Endothelial cell of umbilical vein (primary cell): ENCODE data around the gene MACROH2A1. TPM values are rescaled to one million over a fixed set of nuclear protein-coding genes. Genes with fewer than 3 reads are reported as not detected.

Experiments used
- BruUV-seq: library from RNA; stranded (reverse); fragments of 400-500 nt; replicated peaks from 2 replicates; lab custom pipeline; 2021; lab: Mats Ljungman, UMichigan
- CTCF ChIA-PET: fragments of 300-600, 350-600 bp; sonication (Branson Sonifier 250); formaldehyde crosslinking; loops from one replicate; lab custom pipeline; 2021; ENCODE audit warnings: antibody characterized with exemption, inconsistent platforms; lab: Charles Lee
- POLR2A ChIA-PET: fragments of 300-600, 350-600 bp; sonication (Branson Sonifier 250); formaldehyde crosslinking; loops from one replicate; lab custom pipeline; 2021; ENCODE audit warnings: antibody characterized with exemption, inconsistent platforms; lab: Charles Lee
- DNase-seq: peaks from one replicate; pipeline ENCODE4 v3.0.0-alpha.2; 2011; ENCODE audit warnings: low read depth, low spot score
- FAIRE-seq: peaks from 2 replicates; lab custom pipeline; 2011; peaks lifted over from hg19 to GRCh38; lab: Jason Lieb, UNC
- H2AFZ ChIP-seq: 2 replicates; pipeline ENCODE4 v1.6.0; 2012; ENCODE audit warnings: low read depth, low read length, control low read depth, inconsistent platforms
- H3K27ac ChIP-seq: 2 replicates; pipeline ENCODE4 v1.5.1; 2011; ENCODE audit warnings: low read depth, mild to moderate bottlenecking, control low read depth, low read length, moderate library complexity; ENCODE audit not compliant: insufficient read depth
- H3K27me3 ChIP-seq, 2 experiments: 2 replicates each; pipeline versions ENCODE4 v1.6.0 to v1.6.1; 2011; ENCODE audit warnings: low read length in 2 of 2, mixed read lengths in 1 of 2; ENCODE audit not compliant: control insufficient read depth in 2 of 2, insufficient read depth in 2 of 2
- H3K36me3 ChIP-seq, 2 experiments: 2 replicates in 1 of 2; 3 replicates in 1 of 2; pipeline ENCODE4 v1.5.1; 2011; ENCODE audit warnings: low read length in 2 of 2, mild to moderate bottlenecking in 1 of 2, moderate library complexity in 1 of 2; ENCODE audit not compliant: control insufficient read depth in 2 of 2, insufficient read depth in 2 of 2; ENCODE audit errors: extremely low read depth in 1 of 2
- H3K4me1 ChIP-seq: 3 replicates; pipeline ENCODE4 v1.5.1; 2011; ENCODE audit warnings: mild to moderate bottlenecking, low read length; ENCODE audit not compliant: control insufficient read depth, insufficient read depth; ENCODE audit errors: extremely low read depth
- H3K4me2 ChIP-seq: 2 replicates; pipeline ENCODE4 v1.6.1; 2011; ENCODE audit warnings: low read length, control low read depth, mixed read lengths; ENCODE audit not compliant: insufficient read depth
- H3K4me3 ChIP-seq, 3 experiments: fragments of 200-600 bp in 1 of 3; sonication (generic), shearing (Covaris generic) in 1 of 3; replicated peaks in 1 of 3; 2 replicates each; pipeline ENCODE4 v1.5.1; 2011 to 2016; ENCODE audit warnings: control low read depth in 3 of 3, low read length in 3 of 3, mild to moderate bottlenecking in 2 of 3, inconsistent platforms in 1 of 3, low read depth in 1 of 3, moderate library complexity in 1 of 3; ENCODE audit not compliant: insufficient read depth in 1 of 3
- H3K79me2 ChIP-seq: 2 replicates; pipeline ENCODE4 v1.6.0; 2012; ENCODE audit warnings: low read length, inconsistent platforms; ENCODE audit not compliant: control insufficient read depth, insufficient read depth
- H3K9ac ChIP-seq: replicated peaks from 2 replicates; pipeline ENCODE3; 2011; ENCODE audit warnings: low read length, control low read depth; ENCODE audit not compliant: insufficient read depth; ENCODE audit errors: extremely low read depth
- H3K9me1 ChIP-seq: replicated peaks from 3 replicates; pipeline ENCODE4 v1.6.0; 2011; ENCODE audit warnings: mild to moderate bottlenecking, low read length; ENCODE audit not compliant: control insufficient read depth, insufficient read depth; ENCODE audit errors: extremely low read depth
- H3K9me3 ChIP-seq: replicated peaks from 2 replicates; pipeline ENCODE4 v1.5.1; 2012; ENCODE audit warnings: low read length, inconsistent platforms; ENCODE audit not compliant: control insufficient read depth, insufficient read depth
- H4K20me1 ChIP-seq: replicated peaks from 2 replicates; pipeline ENCODE3; 2011; ENCODE audit warnings: mild to moderate bottlenecking, low read length; ENCODE audit not compliant: control insufficient read depth, insufficient read depth; ENCODE audit errors: extremely low read depth
- EZH2 ChIP-seq: IDR thresholded peaks from 2 replicates; pipeline ENCODE4 v1.6.1; 2012; ENCODE audit warnings: borderline replicate concordance, low read depth, mild to moderate bottlenecking, moderate library complexity, low read length, inconsistent platforms; ENCODE audit not compliant: severe bottlenecking
- FOS ChIP-seq: IDR thresholded peaks from 2 replicates; pipeline ENCODE4 v1.6.1; 2011; ENCODE audit warnings: mild to moderate bottlenecking, low read length, moderate library complexity, borderline replicate concordance; ENCODE audit not compliant: insufficient read depth
- GATA2 ChIP-seq: IDR thresholded peaks from 2 replicates; pipeline ENCODE4 v1.7.0; 2011; ENCODE audit warnings: low read depth, mild to moderate bottlenecking, moderate library complexity, mixed read lengths, low read length; ENCODE audit not compliant: insufficient read length, insufficient read depth
- JUN ChIP-seq: IDR thresholded peaks from 2 replicates; pipeline ENCODE4 v1.6.1; 2011; ENCODE audit warnings: borderline replicate concordance, low read depth; ENCODE audit not compliant: insufficient read length, insufficient read depth
- MYC ChIP-seq: IDR thresholded peaks from one replicate; pipeline ENCODE4 v1.6.1; 2011; ENCODE audit warnings: mild to moderate bottlenecking, low read depth, low read length
- POLR2A ChIP-seq: IDR thresholded peaks from 2 replicates; pipeline ENCODE4 v1.6.1; 2012; ENCODE audit warnings: low read depth, mild to moderate bottlenecking, control low read depth, low read length
- POLR2AphosphoS5 ChIP-seq: IDR thresholded peaks from 2 replicates; pipeline ENCODE4 v1.6.1; 2012; ENCODE audit warnings: low read depth, mild to moderate bottlenecking, control low read depth, low read length, moderate library complexity; ENCODE audit not compliant: insufficient read depth
- dilution Hi-C: fragments of 300-500 bp; cut with MboI; formaldehyde crosslinking; loops from one replicate; pipeline ENCODE4 v1.15.0; 2019; ENCODE audit warnings: low sequenced_read_pairs; ENCODE audit not compliant: extremely low pct_ligation_motif_present
- intact Hi-C: fragments of 100-400 bp; cut with micrococcal nuclease; formaldehyde crosslinking; loops from one replicate; pipeline ENCODE4 v1.10.0; 2022
- polyA plus RNA-seq, 4 experiments: library from polyadenylated mRNA; depleted of rRNA in 3 of 4; stranded (reverse) in 3 of 4; unstranded in 1 of 4; fragments of >200 nt; gene quantifications; 2 replicates each; pipeline versions ENCODE4 v1.2.1 to v1.2.3, GENCODE V29; 2011 to 2012; ENCODE audit warnings: missing spikeins in 1 of 4
- total RNA-seq: library from RNA; stranded (reverse); gene quantifications from 2 replicates; pipeline ENCODE4 v1.2.3, GENCODE V29; 2021
- TF ChIP-seq, protein P1 (sequence below), 2 donors: IDR thresholded peaks; 1 replicate in 1 of 2; 2 replicates in 1 of 2; pipeline ENCODE4 v1.5.1; 2011; ENCODE audit warnings: low read length in 2 of 2, mild to moderate bottlenecking in 2 of 2, moderate library complexity in 2 of 2, control low read depth in 1 of 2, inconsistent platforms in 1 of 2, low read depth in 1 of 2; ENCODE audit not compliant: insufficient read depth in 1 of 2; ENCODE audit errors: extremely low read depth in 1 of 2
- TF ChIP-seq, protein P2 (sequence below): IDR thresholded peaks from 2 replicates; pipeline ENCODE4 v1.6.1; 2011; ENCODE audit not compliant: insufficient read depth, insufficient read length

Gene MACROH2A1
- total and polyA plus RNA-seq, 2 donors (not counting 3 experiments of a cell fraction or from before 2014, with no cell fraction given) = 89.3 to 147 TPM

DNA sequence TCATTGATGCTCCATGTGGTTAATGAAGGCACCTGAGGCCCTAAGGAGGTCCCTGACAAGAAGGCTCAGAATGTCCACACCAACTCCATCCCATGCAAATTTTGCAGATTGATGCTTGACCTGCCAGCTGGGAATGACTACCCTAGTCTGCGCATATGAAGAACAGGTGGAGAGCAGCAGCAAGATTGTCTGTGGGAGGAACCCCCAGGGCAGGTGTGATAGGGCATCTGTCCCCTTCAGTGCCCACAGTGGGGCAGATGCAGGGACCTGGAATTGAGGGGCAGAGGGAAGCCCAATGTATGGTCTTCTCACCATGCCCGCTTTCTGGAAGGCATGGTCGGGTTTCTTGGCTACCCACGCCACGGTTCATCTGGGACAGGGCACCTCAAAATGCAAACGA lies 79.6 kb downstream of the MACROH2A1 start:
- Histone ChIP-seq H3K79me2 (no peaks in the 10 kb centered on the region), H3K4me3 (no peak overlapping the region), H3K9me1 (no peaks in the 10 kb centered on the region), H3K27me3 (peaks cover 1 to 3% of the 10 kb centered on the region in 2 experiments), H2AFZ (no peak overlapping the region), H3K4me2 (no peak overlapping the region), H3K27ac (no peak overlapping the region), H3K9me3 (no peaks in the 10 kb centered on the region), H4K20me1 (no peaks in the 10 kb centered on the region), H3K4me1 (no peaks in the 10 kb centered on the region), H3K36me3 (no peaks in the 10 kb centered on the region), H3K9ac (no peak overlapping the region)
- intact Hi-C loops (no loop called here), dilution Hi-C loops (no loop called here)
- CTCF ChIA-PET = no interaction called here
- POLR2A ChIA-PET = no interaction called here
- no peak for FAIRE-seq
- no peak for DNase-seq
- BruUV-seq = no TSS peak
- TF ChIP-seq, protein P1, sequence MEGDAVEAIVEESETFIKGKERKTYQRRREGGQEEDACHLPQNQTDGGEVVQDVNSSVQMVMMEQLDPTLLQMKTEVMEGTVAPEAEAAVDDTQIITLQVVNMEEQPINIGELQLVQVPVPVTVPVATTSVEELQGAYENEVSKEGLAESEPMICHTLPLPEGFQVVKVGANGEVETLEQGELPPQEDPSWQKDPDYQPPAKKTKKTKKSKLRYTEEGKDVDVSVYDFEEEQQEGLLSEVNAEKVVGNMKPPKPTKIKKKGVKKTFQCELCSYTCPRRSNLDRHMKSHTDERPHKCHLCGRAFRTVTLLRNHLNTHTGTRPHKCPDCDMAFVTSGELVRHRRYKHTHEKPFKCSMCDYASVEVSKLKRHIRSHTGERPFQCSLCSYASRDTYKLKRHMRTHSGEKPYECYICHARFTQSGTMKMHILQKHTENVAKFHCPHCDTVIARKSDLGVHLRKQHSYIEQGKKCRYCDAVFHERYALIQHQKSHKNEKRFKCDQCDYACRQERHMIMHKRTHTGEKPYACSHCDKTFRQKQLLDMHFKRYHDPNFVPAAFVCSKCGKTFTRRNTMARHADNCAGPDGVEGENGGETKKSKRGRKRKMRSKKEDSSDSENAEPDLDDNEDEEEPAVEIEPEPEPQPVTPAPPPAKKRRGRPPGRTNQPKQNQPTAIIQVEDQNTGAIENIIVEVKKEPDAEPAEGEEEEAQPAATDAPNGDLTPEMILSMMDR (IDR thresholded peaks at IDR 0.05; ENCODE audit: extremely low read depth in 1 of 2, insufficient read depth in 1 of 2, low read depth in 1 of 2, low read length in 2 of 2) = no peak
- TF ChIP-seq POLR2A (no peak), MYC (no peak)

DNA sequence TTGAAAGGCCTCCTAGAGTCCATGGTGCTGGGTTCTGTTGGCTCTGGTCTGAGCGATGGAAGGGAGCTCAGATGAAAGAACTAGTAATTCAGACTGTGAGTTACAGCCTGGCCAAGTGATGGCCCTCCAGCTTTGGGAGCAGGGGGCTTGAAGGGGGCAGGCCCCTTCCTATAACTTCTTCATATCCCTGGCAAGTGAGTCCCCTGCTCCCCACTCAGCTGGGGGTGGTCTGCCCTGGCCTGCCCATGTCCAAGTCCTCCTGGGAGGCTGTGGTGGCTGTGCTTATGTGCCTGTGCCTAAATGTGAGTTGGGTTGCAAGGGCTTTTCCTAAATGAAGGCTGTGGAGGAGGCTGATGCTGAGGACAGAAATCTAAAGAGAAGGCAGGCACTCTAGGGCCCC lies 80.1 kb downstream of the MACROH2A1 start:
- no peak overlapping the region for H3K4me3 ChIP-seq
- no peak overlapping the region for H3K4me2 ChIP-seq
- FAIRE-seq (no peak), DNase-seq (no peak)
- H2AFZ ChIP-seq = no peak overlapping the region
- no peaks in the 10 kb centered on the region for H3K4me1 ChIP-seq
- H3K79me2 ChIP-seq = no peaks in the 10 kb centered on the region
- BruUV-seq = no TSS peak
- intact Hi-C loops (no loop called here), dilution Hi-C loops (no loop called here)
- no peaks in the 10 kb centered on the region for H3K9me3 ChIP-seq
- H3K9me1 ChIP-seq = no peaks in the 10 kb centered on the region
- no peaks in the 10 kb centered on the region for H4K20me1 ChIP-seq
- H3K27me3 ChIP-seq = peaks cover 3% of the 10 kb centered on the region in 2 experiments
- TF ChIP-seq GATA2 = no peak
- TF ChIP-seq POLR2A = no peak
- no peak for TF ChIP-seq POLR2AphosphoS5
- TF ChIP-seq EZH2 = no peak
- TF ChIP-seq, protein P1 (IDR thresholded peaks at IDR 0.05; ENCODE audit: extremely low read depth in 1 of 2, insufficient read depth in 1 of 2, low read depth in 1 of 2, low read length in 2 of 2) = no peak
- TF ChIP-seq FOS = no peak
- TF ChIP-seq MYC = no peak
- TF ChIP-seq, protein P2, sequence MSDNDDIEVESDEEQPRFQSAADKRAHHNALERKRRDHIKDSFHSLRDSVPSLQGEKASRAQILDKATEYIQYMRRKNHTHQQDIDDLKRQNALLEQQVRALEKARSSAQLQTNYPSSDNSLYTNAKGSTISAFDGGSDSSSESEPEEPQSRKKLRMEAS = no peak
- no peak for TF ChIP-seq JUN
- POLR2A ChIA-PET = no interaction called here
- H3K27ac ChIP-seq = no peak overlapping the region
- H3K9ac ChIP-seq = no peak overlapping the region
- CTCF ChIA-PET = interaction anchor here (1.0 kb wide), 1 partner anchor 110 kb away, joined by 3 read pairs; no protein-coding TSS in a partner anchor
- H3K36me3 ChIP-seq = no peaks in the 10 kb centered on the region
